ENCODE results near the gene TRAPPC4.

GRCh38 chr11:118998388-118998717, 20.2 kb upstream of the TRAPPC4 start:
- TF ChIP-seq POLR2AphosphoS5 (IDR thresholded peaks at IDR 0.05) (no peak), POLR2A (IDR thresholded peaks at IDR 0.05) (no peak)

Measured in transverse colon (tissue), 3 donors.